Measurements from ENCODE around the gene CDA. TPM values are rescaled to one million over a fixed set of nuclear protein-coding genes. Genes with fewer than 3 reads are reported as not detected.

Gene CDA
- polyA plus RNA-seq, 1 of the 3 experiments (the other 2 are of a cell fraction), result 0.12 TPM

DNA sequence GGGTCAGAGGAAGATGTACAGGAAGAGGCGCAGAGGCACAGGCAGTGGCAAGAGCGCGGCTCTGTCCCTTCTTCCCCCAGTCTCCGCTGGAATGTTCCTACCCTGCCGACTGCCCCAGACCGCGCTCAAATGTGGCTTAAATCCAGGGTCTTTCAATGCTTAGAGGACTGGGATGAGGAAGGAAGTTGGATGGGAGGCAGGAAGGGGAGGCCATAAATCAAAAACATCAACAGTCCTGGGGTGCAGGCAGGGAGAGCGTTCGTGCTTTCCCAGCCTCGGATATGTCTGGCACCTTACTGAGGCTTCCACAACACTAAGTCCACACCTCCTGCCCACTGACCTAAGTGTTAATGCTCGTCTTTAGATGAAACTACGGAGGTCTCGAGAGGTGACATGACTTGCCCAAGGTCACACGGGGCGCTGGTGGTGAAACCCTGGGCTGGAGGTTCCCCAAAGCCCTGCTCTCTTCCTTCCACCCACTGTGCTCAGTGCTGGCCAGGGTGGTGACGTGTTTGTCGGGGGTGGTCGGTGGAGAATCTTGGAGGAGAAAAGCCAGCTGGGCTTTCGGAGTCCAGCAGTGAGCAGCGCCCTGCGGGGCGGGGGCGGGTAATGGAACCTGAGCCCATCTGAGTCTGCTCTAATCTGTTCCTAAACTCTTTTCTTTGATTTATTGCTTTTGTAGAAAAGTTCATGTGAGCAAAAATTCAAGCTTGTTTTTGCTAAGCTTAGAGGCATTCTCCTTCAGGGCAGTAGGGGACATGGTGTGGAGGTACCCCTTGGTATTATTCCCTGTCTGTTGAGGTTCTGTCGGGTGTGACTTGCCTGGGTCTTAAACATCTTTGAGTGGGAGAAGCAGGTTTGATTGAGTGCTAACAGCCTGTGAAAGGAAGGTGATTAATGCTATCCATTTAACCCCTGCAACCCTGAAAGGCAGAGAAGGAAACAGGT is 708 bp downstream of the CDA start:
- no peaks in the 10 kb centered on the region; a peak in 1 of 4 replicates for H3K4me1 ChIP-seq (ENCODE audit: control insufficient read depth in 1 of 2, insufficient read depth in 2 of 2, low read depth in 1 of 2, low read length in 1 of 2)
- H3K79me2 ChIP-seq (ENCODE audit: insufficient read depth), result no peaks in the 10 kb centered on the region
- no peaks in the 10 kb centered on the region for H3K27me3 ChIP-seq (ENCODE audit: insufficient read depth)
- no peak overlapping the region for H3K9ac ChIP-seq
- no peaks in the 10 kb centered on the region for H3K9me2 ChIP-seq
- H3K9me3 ChIP-seq, result no peaks in the 10 kb centered on the region
- H3K36me3 ChIP-seq (replicated peaks in 1 of 2; ENCODE audit: control insufficient read depth in 1 of 2, insufficient read depth in 2 of 2, low read length in 1 of 2), result no peaks in the 10 kb centered on the region
- peak; percentile 26 for DNase-seq
- ChIA-PET CTCF (interaction anchor here (1.0 to 1.2 kb wide), 2 partner anchors 14 to 44 kb away, joined by 5 to 6 read pairs; partner anchors contain the start of gene PINK1), POLR2A (no interaction called here)
- no peak overlapping the region for H3K4me3 ChIP-seq (ENCODE audit: low read depth in 2 of 2, low read length in 1 of 2)
- no peak overlapping the region for H3K27ac ChIP-seq (ENCODE audit: low read depth in 2 of 2, low read length in 1 of 2)
- TF ChIP-seq SMC3 (IDR thresholded peaks at IDR 0.05; ENCODE audit: low read depth, low read length), result no peak
- TF ChIP-seq NFIC (IDR thresholded peaks at IDR 0.05; ENCODE audit: borderline replicate concordance), result no peak
- no peak for TF ChIP-seq FOXJ3 (CRISPR knock-in tag; IDR thresholded peaks at IDR 0.05)
- no peak for TF ChIP-seq MEF2A (IDR thresholded peaks at IDR 0.05; ENCODE audit: borderline replicate concordance, low read depth)
- TF ChIP-seq, protein P1, sequence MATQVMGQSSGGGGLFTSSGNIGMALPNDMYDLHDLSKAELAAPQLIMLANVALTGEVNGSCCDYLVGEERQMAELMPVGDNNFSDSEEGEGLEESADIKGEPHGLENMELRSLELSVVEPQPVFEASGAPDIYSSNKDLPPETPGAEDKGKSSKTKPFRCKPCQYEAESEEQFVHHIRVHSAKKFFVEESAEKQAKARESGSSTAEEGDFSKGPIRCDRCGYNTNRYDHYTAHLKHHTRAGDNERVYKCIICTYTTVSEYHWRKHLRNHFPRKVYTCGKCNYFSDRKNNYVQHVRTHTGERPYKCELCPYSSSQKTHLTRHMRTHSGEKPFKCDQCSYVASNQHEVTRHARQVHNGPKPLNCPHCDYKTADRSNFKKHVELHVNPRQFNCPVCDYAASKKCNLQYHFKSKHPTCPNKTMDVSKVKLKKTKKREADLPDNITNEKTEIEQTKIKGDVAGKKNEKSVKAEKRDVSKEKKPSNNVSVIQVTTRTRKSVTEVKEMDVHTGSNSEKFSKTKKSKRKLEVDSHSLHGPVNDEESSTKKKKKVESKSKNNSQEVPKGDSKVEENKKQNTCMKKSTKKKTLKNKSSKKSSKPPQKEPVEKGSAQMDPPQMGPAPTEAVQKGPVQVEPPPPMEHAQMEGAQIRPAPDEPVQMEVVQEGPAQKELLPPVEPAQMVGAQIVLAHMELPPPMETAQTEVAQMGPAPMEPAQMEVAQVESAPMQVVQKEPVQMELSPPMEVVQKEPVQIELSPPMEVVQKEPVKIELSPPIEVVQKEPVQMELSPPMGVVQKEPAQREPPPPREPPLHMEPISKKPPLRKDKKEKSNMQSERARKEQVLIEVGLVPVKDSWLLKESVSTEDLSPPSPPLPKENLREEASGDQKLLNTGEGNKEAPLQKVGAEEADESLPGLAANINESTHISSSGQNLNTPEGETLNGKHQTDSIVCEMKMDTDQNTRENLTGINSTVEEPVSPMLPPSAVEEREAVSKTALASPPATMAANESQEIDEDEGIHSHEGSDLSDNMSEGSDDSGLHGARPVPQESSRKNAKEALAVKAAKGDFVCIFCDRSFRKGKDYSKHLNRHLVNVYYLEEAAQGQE (IDR thresholded peaks at IDR 0.05; ENCODE audit: low read depth, low read length), result no peak
- TF ChIP-seq TCF12 (IDR thresholded peaks at IDR 0.05), result no peak
- TF ChIP-seq, protein P2, sequence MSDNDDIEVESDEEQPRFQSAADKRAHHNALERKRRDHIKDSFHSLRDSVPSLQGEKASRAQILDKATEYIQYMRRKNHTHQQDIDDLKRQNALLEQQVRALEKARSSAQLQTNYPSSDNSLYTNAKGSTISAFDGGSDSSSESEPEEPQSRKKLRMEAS (IDR thresholded peaks at IDR 0.05; ENCODE audit: low read depth), result no peak
- TF ChIP-seq FOSL2 (IDR thresholded peaks at IDR 0.05; ENCODE audit: borderline replicate concordance, low read depth), result no peak
- no peak for TF ChIP-seq RAD21 (IDR thresholded peaks at IDR 0.05; ENCODE audit: low read length)
- no peak for TF ChIP-seq RCOR1 (IDR thresholded peaks at IDR 0.05; ENCODE audit: low read length)
- TF ChIP-seq NRF1 (IDR thresholded peaks at IDR 0.05; ENCODE audit: low read depth, low read length), result no peak
- TF ChIP-seq RXRA (IDR thresholded peaks at IDR 0.05; ENCODE audit: borderline replicate concordance, low read depth), result no peak
- TF ChIP-seq JUND (IDR thresholded peaks at IDR 0.05), result no peak
- TF ChIP-seq EZH2phosphoT487 (IDR thresholded peaks at IDR 0.05; ENCODE audit: borderline replicate concordance, low read depth), result no peak
- TF ChIP-seq, protein P3, sequence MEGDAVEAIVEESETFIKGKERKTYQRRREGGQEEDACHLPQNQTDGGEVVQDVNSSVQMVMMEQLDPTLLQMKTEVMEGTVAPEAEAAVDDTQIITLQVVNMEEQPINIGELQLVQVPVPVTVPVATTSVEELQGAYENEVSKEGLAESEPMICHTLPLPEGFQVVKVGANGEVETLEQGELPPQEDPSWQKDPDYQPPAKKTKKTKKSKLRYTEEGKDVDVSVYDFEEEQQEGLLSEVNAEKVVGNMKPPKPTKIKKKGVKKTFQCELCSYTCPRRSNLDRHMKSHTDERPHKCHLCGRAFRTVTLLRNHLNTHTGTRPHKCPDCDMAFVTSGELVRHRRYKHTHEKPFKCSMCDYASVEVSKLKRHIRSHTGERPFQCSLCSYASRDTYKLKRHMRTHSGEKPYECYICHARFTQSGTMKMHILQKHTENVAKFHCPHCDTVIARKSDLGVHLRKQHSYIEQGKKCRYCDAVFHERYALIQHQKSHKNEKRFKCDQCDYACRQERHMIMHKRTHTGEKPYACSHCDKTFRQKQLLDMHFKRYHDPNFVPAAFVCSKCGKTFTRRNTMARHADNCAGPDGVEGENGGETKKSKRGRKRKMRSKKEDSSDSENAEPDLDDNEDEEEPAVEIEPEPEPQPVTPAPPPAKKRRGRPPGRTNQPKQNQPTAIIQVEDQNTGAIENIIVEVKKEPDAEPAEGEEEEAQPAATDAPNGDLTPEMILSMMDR (IDR thresholded peaks at IDR 0.05), result no peak
- no peak for TF ChIP-seq EP300 (IDR thresholded peaks at IDR 0.05; ENCODE audit: borderline replicate concordance in 1 of 2, low read depth in 1 of 2, low read length in 1 of 2)
- H4K20me1 ChIP-seq (ENCODE audit: insufficient read depth), result no peaks in the 10 kb centered on the region
- WGBS (ENCODE audit: low lambda C conversion rate), result 62% methylated on average over 21 of the region's 24 CpGs
- H2AFZ ChIP-seq (ENCODE audit: low read depth), result no peak overlapping the region
- H3K4me2 ChIP-seq, result no peak overlapping the region
- no peaks in the 10 kb centered on the region for H3F3A ChIP-seq (replicated peaks; ENCODE audit: insufficient read depth)
